HG02588 (cell line): Measurements from ENCODE around the gene ERC2.

Experiments used
- ATAC-seq: cut with Tn5 transposase; IDR thresholded peaks from one replicate; pipeline ENCODE4 v1.9.1; 2021; ENCODE audit warnings: mild to moderate bottlenecking, moderate library complexity; ENCODE audit not compliant: unreplicated experiment

The ERC2 gene

GRCh38 chr3:55576621-55577388 lies 891.5 kb downstream of the ERC2 start:
- no peak for ATAC-seq

GRCh38 chr3:55574671-55575070 lies 893.6 kb downstream of the ERC2 start:
- no peak for ATAC-seq

- ATAC-seq: no peak
These were observed 895.5 kb downstream of the ERC2 start for GRCh38 chr3:55572816-55573215.

- no peak for ATAC-seq
These were observed 896.4 kb downstream of the ERC2 start for GRCh38 chr3:55571913-55572312.

GRCh38 chr3:55571216-55571813 lies 897.0 kb downstream of the ERC2 start:
- ATAC-seq: no peak

- no peak for ATAC-seq
These were observed 898.0 kb downstream of the ERC2 start for GRCh38 chr3:55570271-55570711.

- ATAC-seq: no peak
These were observed 899.2 kb downstream of the ERC2 start for GRCh38 chr3:55569033-55569599.

- no peak for ATAC-seq
These were observed 900.7 kb downstream of the ERC2 start for GRCh38 chr3:55567615-55568014.

GRCh38 chr3:55567121-55567520 lies 901.1 kb downstream of the ERC2 start:
- ATAC-seq: no peak

- no peak for ATAC-seq
These were observed 902.7 kb downstream of the ERC2 start for GRCh38 chr3:55565521-55565920.

- ATAC-seq: no peak
These were observed 903.5 kb downstream of the ERC2 start for GRCh38 chr3:55564726-55565125.

GRCh38 chr3:55562700-55563099 lies 905.6 kb downstream of the ERC2 start:
- ATAC-seq: no peak

- ATAC-seq: no peak
These were observed 908.5 kb downstream of the ERC2 start for GRCh38 chr3:55559500-55560423.

GRCh38 chr3:55558316-55558715 lies 910.0 kb downstream of the ERC2 start:
- no peak for ATAC-seq

- ATAC-seq: no peak
These were observed 910.7 kb downstream of the ERC2 start for GRCh38 chr3:55557549-55557948.

GRCh38 chr3:55556619-55557537 lies 911.4 kb downstream of the ERC2 start:
- ATAC-seq: no peak

- ATAC-seq: no peak
These were observed 912.2 kb downstream of the ERC2 start for GRCh38 chr3:55555873-55556618.

GRCh38 chr3:55554634-55555425 lies 913.4 kb downstream of the ERC2 start:
- no peak for ATAC-seq

- no peak for ATAC-seq
These were observed 916.6 kb downstream of the ERC2 start for GRCh38 chr3:55551644-55552043.
